Tibial nerve (tissue), 4 donors: ENCODE measurements around the gene CFAP221.

Experiments
- CTCF ChIP-seq, 5 experiments: fragments of 200-600 bp in 3 of 5; fragments of 450-650 bp in 2 of 5; sonication (generic) in 3 of 5; IDR thresholded peaks; one replicate each; pipeline ENCODE4 v1.5.1; 2016 to 2019; ENCODE audit warnings: antibody characterized with exemption in 5 of 5, mild to moderate bottlenecking in 3 of 5, moderate library complexity in 2 of 5
- EP300 ChIP-seq, 2 donors: sonication (generic); formaldehyde crosslinking; IDR thresholded peaks; one replicate each; pipeline ENCODE4 v1.6.1; 2017; ENCODE audit warnings: antibody characterized with exemption in 2 of 2, mild to moderate bottlenecking in 1 of 2
- POLR2A ChIP-seq, 2 donors: fragments of 450-650 bp; IDR thresholded peaks; one replicate each; pipeline ENCODE4 v1.6.1; 2017; ENCODE audit warnings: antibody characterized with exemption in 2 of 2, mild to moderate bottlenecking in 2 of 2, moderate library complexity in 2 of 2

GRCh38 chr2:119541476-119541875, 2.8 kb upstream of the CFAP221 start:
- TF ChIP-seq CTCF (IDR thresholded peaks at IDR 0.05): no peak
- TF ChIP-seq POLR2A (IDR thresholded peaks at IDR 0.05): no peak
- TF ChIP-seq EP300 (IDR thresholded peaks at IDR 0.05): no peak
